ENCODE data around the gene RASSF6.

DNA sequence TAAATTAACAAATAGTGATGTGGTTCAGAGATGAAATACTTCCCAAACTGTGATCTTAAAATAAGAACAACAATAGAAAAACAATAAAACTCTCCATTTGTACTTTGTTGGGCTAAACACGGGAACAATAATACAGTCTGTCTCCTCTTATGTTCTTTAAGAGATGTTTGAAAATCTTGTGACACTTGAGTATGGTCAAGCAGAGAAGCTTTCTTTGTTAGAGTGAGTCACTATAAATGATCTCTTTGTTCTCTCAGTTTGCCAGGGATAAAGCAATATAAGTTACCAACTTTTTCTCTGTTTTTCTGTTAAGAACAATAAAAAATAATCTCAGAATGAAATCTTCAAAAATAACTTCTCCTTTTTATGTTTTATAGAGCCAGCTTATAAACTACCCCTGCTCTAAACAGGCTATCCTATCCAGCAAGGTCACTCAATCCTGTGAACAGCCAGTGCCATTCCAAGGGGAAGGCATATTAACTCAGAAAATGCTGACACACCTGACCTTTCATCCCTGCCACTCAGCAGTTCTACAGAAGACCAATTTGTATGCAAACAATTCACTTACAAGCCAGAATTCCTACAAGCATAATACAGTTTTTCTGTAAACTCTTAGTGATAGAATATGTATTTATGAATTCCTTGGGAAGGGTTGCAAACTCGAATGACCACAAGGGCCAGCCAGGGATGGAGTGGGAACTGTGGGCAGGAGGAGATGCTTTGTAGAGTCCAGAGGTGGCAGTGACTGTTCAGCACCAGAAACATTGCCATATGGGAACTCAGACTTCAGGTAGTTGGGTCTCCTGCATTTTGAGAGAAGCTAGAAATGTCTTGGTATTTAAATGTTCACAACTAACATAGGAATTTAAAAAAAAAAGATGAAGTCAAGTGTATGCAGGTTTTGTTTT lies 86.5 kb downstream of the RASSF6 start:
- TF ChIP-seq, protein P1, sequence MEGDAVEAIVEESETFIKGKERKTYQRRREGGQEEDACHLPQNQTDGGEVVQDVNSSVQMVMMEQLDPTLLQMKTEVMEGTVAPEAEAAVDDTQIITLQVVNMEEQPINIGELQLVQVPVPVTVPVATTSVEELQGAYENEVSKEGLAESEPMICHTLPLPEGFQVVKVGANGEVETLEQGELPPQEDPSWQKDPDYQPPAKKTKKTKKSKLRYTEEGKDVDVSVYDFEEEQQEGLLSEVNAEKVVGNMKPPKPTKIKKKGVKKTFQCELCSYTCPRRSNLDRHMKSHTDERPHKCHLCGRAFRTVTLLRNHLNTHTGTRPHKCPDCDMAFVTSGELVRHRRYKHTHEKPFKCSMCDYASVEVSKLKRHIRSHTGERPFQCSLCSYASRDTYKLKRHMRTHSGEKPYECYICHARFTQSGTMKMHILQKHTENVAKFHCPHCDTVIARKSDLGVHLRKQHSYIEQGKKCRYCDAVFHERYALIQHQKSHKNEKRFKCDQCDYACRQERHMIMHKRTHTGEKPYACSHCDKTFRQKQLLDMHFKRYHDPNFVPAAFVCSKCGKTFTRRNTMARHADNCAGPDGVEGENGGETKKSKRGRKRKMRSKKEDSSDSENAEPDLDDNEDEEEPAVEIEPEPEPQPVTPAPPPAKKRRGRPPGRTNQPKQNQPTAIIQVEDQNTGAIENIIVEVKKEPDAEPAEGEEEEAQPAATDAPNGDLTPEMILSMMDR (IDR thresholded peaks at IDR 0.05) = no peak
- TF ChIP-seq POLR2A (IDR thresholded peaks at IDR 0.05; ENCODE audit: low read depth) (no peak), POLR2AphosphoS5 (IDR thresholded peaks at IDR 0.05) (no peak), EP300 (IDR thresholded peaks at IDR 0.05) (no peak)

Measured in esophagus muscularis mucosa (tissue), 4 donors.